ENCODE data around the gene SNX33.

The SNX33 gene

DNA sequence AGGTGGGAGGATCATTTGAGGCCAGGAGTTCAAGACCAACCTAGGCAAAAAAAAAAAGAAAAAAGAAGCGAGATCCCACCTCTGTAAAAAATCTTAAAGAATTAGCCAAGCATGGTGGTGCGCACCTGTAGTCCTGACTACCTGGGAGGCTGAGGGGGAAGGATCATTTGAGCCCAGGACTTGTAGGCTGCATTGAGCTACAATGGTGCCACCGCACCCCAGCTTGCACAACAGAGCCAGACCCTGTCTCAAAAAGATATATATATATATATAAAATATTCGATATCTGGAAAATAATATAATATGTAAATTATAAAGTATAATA lies 6.6 kb upstream of the SNX33 start:
- no peak for DNase-seq (ENCODE audit: low spot score)

DNA sequence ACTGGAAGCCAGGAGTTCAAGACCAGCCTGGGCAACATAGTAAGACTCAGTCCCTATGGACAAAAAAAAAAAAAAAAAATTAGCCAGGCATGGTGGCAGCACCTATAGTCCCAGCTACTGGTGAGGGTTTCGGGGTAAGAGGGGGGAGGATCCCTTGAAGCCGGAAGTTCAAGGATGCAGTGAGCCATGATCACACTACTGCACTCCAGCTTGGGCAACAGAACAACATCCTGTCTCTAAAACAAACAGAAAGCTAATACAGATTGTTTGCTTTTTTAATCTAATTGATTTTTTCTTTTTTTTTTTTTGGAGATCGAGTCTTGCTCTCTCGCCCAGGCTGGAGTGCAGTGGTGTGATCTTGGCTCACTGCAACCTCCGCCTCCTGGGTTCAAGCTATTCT lies 6.1 kb upstream of the SNX33 start:
- DNase-seq (ENCODE audit: low spot score): no peak

DNA sequence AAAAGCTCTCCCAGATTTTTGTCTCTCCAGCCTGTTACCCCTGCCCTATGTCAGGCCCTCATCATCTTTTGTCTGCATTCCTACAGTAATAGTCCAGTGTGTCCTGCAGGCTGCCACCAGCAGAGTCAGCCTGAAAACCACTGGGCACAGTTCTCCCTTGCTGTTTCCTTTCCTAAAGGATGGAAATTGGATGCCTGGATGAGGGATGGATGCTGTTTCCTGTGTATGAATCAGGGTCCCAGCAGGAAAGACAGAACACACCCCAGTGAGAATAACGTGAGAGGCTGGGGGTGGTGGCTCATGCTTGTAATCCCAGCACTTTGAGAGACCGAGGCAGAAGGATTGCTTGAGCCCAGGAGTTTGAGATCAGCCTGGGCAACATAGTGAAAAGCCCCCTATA lies 3.3 kb upstream of the SNX33 start:
- DNase-seq (ENCODE audit: low spot score): no peak

DNA sequence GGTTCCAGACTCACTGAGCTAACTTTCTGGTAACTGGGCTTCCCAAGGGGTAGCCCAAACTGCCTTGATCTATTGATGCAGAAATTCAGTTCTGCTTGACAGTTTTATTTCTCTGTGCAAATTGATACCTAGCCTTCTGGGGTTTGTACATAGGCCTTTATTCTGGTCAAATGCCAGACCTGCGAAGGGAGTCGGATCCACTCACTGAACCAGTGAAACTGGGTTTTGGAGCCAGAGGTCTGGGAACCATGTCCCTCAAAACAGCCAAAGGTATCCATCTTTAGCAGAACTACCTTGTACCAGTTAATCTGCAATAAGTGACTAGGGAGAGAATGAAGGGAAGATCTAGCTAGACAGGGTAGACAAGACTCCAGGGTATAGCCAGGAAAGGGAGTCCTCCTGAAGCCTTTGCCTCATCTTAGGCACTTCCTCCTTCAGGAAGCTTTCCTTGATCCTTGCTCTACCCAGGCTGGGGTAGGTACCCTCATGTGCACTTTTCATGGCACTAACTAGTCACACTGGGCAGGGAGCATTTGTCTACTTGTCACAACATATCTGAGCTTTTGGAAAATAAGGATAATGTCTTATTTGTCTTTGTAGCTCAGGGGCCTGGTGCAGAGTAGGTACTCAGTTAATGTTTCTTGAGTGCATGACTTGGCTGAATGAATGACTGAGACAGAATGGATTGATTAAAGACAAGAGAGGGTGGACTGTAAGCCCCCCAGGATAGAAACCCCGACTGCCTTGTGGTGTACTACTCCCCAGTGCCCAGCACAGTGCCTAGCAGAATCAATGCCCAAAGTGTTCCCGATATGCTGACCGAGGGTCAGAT lies 1.4 kb upstream of the SNX33 start:
- DNase-seq (ENCODE audit: low spot score): no peak

DNA sequence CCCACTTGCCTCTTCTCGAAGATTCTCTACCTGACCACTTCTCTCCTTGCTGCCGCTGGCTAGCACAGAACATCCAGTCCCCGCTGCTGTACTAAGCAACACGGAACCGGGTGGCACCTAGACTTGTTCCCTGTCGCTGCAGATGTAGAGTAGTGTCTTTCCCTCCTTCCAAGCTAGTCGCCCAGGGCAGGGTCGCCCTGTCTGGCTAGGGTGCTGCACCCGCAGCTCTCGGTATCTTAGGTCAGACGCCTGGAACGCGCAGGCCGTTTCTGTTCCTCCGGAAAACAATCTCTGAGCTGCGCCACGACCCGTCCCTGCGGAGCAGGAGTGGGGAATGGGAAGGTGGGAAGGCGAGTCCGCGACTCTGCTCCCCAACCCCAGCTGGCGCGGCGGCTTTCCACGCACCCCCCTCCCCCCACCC lies 758 bp upstream of the SNX33 start:
- no peak for DNase-seq (ENCODE audit: low spot score)

DNA sequence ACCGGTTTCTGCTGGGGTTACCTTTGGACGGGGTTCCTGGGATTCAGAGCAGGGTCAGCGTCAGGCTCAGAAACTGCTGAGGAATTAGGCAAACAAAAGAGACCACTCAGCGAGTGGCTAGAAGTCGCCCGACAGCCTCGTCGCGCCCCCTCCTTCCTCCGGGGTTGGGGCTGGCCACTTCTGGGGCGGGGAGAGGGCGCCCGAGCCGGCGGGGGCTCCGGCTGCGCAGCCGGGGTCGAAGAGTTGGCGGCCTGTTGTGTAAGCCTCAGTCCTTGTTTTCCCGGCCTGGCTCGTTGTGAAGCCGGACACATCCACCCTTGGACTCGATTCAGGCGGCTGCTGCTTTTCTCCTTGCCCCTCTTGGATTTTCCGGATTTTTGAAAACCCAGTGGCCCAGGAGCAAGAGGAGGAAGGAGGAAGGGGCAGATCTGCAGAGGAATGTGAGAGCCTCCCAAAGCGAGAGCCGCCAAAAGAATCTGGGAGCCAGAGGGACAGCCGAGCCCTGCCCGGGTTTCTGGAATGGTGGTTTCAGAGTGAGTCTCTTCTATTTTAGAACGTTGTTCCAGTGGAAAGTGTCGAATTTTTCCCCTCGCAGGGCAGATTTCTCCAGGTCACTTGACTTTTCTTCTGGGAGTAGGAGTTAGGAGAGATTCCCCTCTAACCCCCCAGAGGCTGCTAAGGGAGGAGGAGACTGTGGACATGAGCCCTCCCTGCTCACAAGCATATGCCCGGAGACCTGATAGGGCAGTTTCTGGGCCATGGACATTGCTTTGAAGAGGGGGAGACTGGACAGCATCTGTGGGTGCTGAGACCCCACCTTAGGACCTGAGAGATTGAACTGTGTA lies 666 bp downstream of the SNX33 start:
- no peak for DNase-seq (ENCODE audit: low spot score)

DNA sequence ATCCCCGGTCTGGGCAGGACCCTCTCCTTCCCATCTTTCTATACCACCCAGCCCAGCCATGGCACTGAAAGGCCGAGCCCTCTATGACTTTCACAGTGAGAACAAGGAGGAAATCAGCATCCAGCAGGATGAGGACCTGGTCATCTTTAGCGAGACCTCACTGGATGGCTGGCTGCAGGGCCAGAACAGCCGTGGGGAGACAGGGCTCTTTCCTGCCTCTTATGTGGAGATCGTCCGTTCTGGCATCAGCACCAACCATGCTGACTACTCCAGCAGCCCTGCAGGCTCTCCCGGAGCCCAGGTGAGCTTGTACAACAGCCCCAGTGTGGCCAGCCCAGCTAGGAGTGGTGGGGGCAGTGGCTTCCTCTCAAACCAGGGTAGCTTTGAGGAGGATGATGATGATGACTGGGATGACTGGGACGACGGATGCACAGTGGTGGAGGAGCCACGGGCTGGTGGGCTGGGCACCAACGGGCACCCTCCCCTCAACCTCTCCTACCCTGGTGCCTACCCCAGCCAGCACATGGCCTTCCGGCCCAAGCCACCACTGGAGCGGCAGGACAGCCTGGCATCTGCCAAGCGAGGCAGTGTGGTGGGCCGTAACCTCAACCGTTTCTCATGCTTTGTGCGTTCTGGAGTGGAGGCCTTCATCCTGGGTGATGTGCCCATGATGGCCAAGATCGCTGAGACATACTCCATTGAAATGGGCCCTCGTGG lies 1.5 kb downstream of the SNX33 start:
- no peak for DNase-seq (ENCODE audit: low spot score)

DNA sequence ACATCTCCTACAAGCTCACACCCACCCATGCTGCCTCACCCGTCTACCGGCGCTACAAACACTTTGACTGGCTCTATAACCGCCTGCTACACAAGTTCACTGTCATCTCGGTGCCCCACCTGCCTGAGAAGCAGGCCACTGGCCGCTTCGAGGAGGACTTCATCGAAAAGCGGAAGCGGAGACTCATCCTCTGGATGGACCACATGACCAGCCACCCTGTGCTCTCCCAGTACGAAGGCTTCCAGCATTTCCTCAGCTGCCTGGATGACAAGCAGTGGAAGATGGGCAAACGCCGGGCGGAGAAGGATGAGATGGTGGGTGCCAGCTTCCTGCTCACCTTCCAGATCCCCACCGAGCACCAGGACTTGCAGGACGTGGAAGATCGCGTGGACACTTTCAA lies 2.1 kb downstream of the SNX33 start:
- DNase-seq (ENCODE audit: low spot score): no peak

DNA sequence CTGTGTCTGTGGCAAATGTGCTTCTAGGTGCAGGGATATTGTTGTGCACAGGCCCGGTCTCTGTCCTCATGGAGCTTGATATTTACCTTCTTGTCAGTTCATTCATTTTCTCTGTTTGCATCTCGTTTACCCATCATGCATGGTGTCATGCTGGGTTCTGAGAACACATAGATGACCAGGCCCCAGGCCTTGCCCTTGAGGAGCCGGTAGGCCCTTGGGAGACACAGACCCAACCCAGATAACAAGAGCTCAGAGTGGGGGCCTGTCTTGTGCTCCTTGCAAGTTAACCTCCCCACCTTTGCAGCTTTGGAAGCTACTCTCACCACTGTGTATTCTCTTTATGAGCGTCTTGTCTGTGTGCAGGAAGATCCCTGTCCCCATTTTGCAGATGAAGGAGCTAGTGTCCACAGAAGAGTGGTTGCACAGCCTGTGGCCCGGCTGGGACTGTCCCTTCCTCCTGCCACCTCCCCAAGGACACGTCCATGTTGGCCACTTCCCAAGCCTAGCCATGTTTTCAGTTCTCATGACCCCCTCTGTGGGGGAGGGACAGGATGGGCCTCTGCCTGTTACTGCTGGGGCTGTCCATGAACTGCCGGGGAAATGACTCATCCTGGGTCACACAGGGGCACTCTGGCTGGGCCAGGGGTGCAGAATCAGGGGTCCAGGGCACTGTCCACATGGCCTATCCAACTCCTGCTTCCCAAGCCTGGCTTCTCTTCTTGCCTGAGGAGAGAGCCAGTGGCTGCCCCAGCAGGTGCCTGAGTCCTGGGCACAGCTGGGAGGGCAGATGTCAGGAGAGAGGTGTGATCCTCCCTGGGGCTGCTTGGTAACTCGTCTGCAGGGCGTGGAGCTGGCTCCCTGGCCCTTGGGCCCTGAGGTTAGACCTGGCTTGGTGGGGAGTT lies 3.4 kb downstream of the SNX33 start:
- no peak for DNase-seq (ENCODE audit: low spot score)

DNA sequence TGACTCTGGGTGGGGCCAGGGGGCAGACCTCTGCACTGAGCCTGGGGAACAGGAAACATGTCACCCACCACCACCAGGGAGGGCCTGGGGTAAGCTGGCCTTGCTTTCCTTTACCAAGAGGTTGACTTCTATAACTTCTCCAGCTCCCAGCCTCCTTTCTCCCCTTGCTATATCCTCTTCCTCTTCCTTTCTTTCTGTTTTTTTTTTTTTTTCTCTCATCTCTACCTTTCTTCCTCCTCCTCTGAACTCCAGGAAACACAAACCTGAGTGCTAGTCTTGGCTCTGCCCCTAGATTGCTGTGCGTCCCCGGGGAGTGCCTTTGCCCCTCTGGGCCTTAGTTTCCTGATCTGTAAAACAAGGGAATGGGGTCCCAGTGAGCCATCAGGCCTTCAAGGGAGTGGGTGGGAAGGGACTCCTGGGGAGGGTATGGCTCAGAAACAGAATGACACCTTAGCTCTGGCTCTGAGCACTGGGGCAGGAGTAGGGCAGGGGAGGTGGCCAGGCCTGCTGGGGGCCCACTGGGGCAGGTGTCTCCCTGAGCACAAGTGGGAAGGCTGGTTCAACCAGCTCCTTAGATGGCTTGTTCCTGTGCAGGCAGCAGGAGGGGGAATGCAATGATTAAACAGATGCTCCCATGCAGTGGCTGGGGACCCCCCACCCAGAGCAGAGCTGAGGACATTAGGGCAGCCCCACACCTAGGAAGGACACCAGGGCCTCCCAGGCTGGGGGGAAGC lies 4.3 kb downstream of the SNX33 start:
- no peak for DNase-seq (ENCODE audit: low spot score)

DNA sequence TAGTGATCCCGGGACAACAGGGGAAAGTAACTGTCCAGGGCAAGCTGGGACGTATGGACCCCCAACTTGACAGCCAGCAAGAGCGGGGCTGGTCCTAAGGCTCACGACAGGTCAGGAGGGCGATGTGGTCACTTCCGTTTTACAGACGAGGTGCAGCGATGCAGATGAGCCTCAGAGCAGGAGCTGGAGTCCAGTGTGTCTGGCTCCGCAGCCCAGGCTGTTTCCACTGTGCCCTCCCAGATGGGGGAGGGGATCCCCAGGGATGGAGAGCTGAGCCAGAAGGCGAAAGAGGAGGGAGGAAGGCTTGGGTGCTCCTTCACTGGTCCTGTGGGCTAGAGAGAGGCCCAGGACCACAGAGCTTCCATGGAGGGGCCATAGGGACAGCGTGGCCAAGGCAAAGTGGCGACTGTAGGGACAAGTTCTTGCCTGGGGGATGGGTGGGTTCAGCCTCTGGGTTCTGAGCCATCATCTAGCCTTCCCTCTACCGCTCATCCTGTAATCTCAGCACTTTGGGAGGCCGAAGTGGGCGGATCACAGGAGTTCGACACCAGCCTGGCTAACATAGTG lies 5.7 kb downstream of the SNX33 start:
- no peak for DNase-seq (ENCODE audit: low spot score)

DNA sequence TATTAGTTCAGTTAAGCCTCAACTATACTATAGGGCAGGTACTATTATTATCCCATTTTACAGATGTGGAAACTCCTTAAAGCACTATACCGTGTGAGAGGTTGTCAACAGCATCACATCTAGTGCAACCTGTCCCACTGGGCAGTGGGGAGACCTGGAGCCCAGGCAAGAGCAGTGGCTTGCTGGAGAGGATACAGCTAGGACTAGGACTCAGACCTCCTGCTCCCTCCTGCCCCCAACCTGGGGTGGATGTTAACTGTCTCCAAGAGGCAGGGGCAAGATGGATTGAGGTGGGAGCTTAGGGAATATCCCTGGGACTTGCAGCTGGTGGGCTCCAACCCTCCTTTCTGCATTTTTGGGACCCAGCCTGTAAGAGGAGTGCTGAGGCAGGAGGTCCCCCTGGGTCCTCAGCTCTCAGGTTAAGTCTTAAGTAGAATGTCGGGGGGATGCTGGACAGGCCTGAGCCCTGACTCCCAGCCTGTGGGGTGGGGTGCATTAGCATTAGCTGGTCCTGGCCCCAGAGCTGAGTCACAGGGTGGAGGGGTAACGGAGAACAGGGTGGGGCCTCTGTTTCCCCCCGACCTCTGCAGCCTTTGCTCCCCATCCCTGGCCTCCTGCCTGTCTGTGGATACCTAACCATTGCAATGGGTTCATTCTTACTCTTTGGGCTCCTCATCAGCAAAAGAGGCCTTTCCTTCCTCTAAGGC lies 6.6 kb downstream of the SNX33 start:
- no peak for DNase-seq (ENCODE audit: low spot score)

DNA sequence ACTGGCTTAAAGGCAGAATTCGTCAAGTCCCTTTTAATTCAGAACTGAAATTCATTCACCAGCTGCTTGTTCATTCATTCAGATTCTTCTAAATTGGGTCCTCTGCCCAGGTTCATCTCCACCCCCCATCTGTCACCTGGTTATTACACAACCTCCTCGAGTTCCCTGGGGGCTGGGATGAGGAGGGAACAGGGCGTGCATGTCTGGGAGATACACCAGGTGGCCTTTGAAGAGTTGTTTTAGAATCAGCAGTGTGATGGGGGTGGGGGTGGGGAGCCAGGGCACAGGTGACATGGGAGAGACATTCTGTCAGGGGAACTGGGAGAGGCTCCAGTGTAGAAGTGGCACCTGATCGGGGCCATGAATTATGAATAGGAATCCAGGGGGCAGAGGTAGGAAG lies 8.2 kb downstream of the SNX33 start:
- DNase-seq (ENCODE audit: low spot score): no peak

DNA sequence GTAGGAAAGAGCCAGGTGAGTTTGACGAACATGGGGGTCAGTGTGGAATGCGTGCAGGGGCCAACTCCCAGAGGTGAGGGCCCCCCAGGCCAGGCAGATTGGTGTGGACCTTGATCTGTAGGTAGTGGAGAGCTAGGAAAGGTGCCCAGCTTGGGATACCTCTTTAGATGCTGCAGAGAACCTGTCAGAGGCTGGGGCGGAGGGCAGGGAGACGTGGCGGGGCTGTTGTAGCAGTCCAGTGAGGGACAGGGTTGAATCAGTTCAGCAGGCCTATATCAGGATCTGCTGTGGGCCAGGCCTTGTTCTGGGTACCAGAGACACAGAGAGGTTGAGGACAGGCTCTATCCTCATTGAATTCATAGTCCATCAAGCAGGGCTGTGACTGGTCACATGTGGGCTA lies 8.6 kb downstream of the SNX33 start:
- no peak for DNase-seq (ENCODE audit: low spot score)

DNA sequence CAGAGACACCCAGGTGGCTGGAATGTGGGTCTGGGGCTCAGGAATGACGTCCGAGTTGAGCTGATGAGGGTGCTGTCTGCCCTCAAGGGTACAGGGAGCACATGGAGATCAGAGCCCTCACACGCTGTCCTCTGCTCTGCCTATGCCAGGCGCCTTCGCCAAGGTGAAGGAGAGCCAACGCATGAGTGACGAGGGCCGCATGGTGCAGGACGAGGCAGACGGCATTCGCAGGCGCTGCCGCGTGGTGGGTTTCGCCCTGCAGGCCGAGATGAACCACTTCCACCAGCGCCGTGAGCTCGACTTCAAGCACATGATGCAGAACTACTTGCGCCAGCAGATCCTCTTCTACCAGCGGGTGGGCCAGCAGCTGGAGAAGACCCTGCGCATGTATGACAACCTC lies 9.1 kb downstream of the SNX33 start:
- DNase-seq (ENCODE audit: low spot score): no peak

DNA sequence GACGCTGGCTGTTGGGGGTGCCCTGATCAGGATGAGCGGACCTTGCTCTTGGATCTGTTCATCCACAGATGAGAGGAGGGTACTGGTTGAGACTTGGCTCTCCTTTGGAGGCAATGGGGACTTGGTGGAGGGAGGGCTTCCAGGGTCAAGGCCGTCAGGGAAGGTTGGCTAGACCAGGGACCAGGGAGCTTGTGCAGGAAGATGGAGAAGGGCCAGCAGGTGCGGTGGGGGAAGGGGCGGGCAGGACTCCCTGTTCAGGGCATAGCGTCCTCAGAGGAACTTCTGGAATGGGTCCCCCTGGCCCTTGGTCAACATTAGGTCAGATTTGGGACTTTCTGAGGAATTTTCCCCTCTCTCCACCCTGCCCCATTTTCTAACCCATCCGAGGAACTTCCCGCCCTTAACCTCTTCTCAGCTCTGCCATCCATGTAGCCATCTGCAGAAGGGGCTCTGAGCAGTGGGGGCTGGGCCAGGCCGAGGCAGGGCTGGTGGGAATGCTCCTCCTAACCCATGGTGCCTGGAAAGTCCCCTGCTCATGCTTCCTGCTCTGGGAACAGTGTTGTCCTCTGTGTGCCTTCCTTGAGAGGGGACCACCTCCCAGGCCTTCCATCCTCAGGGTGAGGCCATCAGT lies 11.5 kb downstream of the SNX33 start:
- no peak for DNase-seq (ENCODE audit: low spot score)

DNA sequence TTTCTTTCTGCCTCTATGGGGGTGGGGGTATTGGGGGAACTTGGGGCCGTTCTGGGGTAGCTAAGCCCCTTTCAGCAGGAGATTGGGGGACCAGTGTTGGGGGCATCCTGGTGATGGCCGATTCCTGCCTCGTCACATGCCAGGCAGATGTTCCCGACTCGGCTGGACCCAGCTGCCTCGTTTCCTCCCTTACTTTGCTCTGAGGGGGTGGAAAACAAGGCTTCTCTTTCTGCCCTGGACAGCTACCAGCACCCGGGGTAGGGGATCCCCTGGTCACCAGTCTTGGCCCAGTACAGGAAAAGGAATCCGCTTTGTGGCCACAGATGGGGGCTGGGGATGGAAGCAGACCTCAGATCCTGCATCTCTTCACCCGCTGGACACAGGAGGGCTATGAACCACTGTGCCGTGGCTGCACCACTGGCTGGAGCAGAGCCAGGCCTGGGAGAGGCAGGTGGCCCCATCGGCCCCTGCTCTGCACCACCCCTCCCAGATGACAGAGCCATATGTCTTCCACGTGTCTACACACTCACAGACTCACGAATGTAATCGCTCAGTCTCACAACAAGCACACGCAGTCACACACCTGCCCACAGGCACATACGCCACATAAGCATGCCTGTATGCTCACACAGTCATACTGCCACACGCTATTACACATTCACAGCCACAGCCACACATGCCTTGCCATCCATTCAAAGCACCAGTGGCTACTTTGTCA lies 12.4 kb downstream of the SNX33 start:
- no peak for DNase-seq (ENCODE audit: low spot score)

DNA sequence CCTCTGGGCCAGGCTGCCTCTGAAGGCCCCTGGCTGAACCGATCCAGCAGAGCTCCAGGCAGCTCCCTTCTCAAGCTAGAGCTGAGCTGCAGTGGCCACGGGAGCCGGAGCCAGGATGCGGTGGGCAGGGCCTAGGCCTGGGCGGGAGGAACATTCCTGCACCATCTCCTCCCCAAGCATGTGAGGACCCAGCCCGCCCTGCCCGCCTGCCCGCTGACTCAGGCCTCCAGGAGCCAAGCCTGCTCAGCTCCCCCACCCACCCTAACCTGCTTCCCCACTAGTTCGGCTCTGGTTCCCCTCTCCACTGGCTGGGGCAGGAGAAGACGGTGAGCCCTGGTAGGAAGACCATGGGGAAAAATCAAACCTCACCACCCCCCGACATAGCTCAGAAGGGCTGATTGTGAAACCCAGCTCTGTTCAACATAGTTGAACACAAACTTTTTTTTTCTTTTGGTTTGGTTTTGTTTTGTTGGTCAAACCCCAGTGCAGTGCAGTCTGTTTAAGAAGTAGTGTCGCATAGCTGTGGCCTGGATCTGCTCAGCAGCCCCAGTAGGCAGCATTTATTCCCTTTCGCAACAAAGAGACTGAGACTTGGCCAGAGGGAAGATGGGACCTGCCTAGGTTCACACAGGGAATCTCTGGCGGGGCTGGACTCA lies 13.5 kb downstream of the SNX33 start:
- no peak for DNase-seq (ENCODE audit: low spot score)

DNA sequence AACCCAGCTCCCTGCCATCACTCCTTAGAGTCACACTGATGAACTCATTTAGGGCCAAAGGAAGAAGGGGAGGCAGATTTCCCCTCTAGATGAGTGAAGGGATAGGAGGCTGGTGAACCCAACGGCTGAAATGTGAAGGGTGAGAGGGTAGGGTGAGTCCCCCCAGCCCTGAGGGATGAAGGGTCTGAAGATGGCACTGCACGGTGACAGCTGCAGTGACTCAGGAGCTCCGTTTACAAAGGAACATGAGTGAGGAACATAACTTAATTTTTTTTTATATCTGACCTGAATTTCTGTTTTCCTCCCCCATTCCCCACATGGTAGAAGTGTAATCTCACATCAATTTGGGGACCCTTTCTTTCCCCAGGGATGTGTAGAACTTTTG lies 14.0 kb downstream of the SNX33 start:
- no peak for DNase-seq (ENCODE audit: low spot score)
